ENCODE results near the gene PSMB11.
A peak's percentile ranks its signal among the peaks of the same experiment; 100 is the strongest.

The PSMB11 gene

DNA sequence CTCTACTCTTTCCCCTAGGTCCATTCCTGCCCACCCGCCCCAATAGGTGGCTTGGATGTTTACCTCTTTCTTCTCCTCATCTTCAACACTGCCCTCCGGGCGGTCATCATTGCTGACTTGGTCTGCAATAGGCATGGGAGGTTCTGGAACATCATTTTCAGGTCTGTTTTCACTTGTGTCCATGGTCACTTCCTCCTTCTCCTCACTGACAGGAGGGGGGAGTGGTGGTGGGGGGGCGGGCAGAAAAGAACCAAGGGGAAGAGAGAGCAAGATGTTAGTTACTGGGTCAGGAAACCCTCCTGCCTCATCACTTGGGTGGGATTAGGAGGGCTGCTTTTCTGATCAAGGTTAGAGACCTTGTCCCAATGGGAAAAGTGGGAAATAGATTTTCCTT, 27.4 kb downstream of the PSMB11 start:
- TF ChIP-seq CTCF (IDR thresholded peaks at IDR 0.05; ENCODE audit: borderline replicate concordance, insufficient read depth, low read depth, low read length), result no peak
- no peak overlapping the region for H3K4me3 ChIP-seq (ENCODE audit: low read depth, low read length)

GRCh38 chr14:23070262-23071129, 28.5 kb downstream of the PSMB11 start:
- peak overlapping the region; percentile 50 for H3K4me3 ChIP-seq (ENCODE audit: low read depth, low read length)
- TF ChIP-seq CTCF (IDR thresholded peaks at IDR 0.05; ENCODE audit: borderline replicate concordance, insufficient read depth, low read depth, low read length), result no peak

- H3K4me3 ChIP-seq (ENCODE audit: low read depth, low read length), result peak overlapping the region; percentile 50
- TF ChIP-seq CTCF (IDR thresholded peaks at IDR 0.05; ENCODE audit: borderline replicate concordance, insufficient read depth, low read depth, low read length), result no peak
Measured at GRCh38 chr14:23071244-23071920, 29.4 kb downstream of the PSMB11 start.

DNA sequence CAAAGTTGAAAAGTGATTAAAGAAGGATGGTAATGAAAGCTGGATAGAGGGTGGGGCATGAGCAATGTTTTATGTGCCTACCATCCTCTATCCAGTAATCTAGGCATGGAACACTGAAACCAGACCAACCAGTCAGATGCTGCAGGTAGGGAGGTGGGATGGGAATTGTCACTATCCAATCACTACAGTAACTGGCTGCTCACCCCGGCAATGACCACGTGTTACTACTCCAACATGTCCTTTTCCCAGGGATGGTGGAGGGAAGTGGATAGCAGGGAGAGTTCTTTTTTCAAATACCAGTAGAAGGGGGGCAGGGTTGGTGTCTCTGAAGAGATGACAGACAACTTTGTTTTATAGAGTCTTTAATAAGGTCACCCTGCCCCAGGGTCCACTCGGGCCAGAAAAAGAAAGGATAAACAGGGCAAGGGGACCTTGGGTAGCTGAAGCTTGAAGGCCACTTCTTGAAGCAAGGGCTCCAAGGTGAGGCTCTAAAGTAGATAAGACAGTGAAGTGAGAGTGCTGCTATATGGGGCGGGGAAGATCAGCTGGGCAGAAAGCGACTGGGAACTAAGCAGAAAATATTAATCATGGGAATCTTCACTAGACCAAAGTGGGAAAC, 30.0 kb downstream of the PSMB11 start:
- TF ChIP-seq CTCF (IDR thresholded peaks at IDR 0.05; ENCODE audit: borderline replicate concordance, insufficient read depth, low read depth, low read length), result no peak
- no peak overlapping the region for H3K4me3 ChIP-seq (ENCODE audit: low read depth, low read length)

DNA sequence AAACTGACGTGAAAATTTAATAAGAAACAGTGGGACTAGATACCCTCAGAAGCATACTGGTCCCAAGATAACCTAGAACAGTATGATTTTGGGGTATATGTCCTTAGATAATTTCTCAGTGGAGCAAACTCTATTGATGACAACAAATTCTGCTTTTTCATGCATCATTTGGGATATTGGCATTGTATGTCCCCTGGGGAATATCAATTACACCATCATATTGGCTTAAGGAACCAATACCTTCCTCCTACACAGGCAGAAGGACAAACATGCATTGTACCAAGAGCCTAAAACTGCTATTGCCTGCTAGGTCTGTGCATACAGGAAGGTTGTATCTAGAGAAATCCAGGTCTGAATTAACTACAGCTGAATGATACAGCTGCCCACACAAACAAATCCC, 32.9 kb downstream of the PSMB11 start:
- no peak overlapping the region for H3K4me3 ChIP-seq (ENCODE audit: low read depth, low read length)
- TF ChIP-seq CTCF (IDR thresholded peaks at IDR 0.05; ENCODE audit: borderline replicate concordance, insufficient read depth, low read depth, low read length), result no peak

DNA sequence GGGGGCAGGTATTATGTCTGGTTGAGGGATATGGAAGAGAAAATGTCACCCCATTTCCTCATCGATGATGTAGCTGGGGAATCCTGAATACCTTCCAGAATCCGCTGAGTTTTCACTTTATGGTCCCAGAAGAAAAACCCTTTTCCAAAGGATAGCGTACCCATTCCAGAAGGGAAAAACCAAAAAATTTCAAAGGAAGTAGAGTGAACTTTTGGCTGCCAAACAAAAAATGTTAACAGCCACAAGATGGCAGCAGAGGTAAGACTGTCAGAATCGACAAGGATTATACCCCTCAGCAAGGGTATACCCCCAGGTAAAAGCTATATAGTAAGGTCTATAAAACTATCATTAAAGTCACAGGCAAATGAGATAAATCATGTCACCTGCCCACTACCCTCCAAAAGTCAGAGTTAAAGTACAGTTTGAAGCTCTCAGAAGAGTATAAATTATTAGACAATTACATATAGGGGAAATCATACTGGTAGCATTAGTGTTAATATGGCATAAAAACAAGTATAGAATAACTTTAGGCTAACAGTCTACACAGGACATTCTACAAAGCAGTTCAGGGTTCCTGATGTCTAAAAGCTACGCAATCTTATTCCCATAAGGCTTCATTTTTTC, 34.9 kb downstream of the PSMB11 start:
- H3K4me3 ChIP-seq (ENCODE audit: low read depth, low read length), result no peak overlapping the region

More for the DNA sequence above, 34.9 kb downstream of the PSMB11 start:
- peak; percentile 53 for TF ChIP-seq CTCF (IDR thresholded peaks at IDR 0.05; ENCODE audit: borderline replicate concordance, insufficient read depth, low read depth, low read length)

All from GM12875 (cell line).